Measurements from ENCODE around the gene ITGA5.
"Not testable (repeated sequence)": the region's sequence is repeated elsewhere in the genome, so short reads cannot be mapped to it uniquely, and the experiment has no call there.

Gene ITGA5

GRCh38 chr12:54368709-54369596 is 50.1 kb downstream of the ITGA5 start:
- peak; percentile 95 for DNase-seq

GRCh38 chr12:54368025-54368708 is 50.9 kb downstream of the ITGA5 start:
- no peak for DNase-seq

- no peak for DNase-seq
These were observed 54.7 kb downstream of the ITGA5 start, which contains the start of gene GPR84 for GRCh38 chr12:54364413-54364812. TSS of gene GPR84 (minus strand) at chr12:54364486. CDS start at chr12:54363851, 635 bp downstream.

DNA sequence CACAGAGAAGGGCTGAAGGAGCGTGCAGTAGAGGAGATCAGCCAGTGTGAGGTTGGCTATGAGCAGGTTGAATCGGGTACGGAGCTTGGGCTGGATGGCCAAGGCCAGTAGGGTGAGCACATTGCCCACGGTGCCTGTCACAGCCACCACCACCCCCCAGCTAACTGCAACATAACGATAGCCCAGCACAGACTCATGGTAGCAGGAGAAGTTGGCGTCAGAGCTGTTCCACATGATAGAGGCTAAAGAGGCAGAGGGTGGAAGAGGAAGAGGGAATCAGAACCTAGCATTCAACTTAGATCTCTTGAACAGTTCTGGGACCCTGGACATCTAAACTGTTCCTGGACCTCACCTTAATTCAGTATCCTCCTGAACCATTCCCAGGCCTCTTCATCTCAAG is 55.4 kb downstream of the ITGA5 start:
- DNase-seq = no peak

- DNase-seq = no peak
These were observed 56.0 kb downstream of the ITGA5 start for GRCh38 chr12:54363047-54363446.

DNA sequence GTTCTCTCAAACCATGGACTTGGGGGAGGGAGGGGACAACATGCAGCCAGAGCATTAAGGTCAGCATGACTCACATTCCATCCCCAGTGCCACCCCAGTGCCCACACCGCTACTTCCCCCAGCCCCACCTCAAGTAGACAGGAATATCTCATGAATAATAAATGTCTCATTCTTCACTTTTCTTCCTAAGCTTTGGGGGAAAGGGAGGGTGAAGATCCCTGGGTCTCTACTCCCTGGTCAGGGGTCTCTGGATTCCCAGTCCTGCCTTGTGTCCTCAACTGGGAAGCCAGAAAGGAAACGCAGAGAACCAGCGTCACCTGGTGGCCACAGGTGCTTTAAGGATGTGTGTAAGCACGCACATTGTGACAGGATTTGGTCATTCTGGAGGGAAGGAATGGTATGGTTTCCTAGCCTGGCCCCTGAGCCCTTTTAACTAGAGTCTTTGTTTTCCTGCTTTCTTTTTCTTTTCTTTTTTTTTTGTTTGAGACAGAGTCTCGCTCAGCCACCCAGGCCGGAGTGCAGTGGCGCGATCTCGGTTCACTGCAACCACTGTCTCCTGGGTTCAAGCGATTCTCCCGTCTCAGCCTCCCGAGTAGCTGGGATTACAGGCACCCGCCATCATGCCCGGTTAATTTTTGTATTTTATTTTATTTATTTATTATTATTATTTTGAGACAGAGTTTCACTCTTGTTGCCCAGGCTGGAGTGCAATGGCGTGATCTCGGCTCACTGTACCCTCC is 58.2 kb downstream of the ITGA5 start:
- peak; percentile 83 for DNase-seq

GRCh38 chr12:54359762-54360351 is 59.2 kb downstream of the ITGA5 start:
- no peak for DNase-seq

DNA sequence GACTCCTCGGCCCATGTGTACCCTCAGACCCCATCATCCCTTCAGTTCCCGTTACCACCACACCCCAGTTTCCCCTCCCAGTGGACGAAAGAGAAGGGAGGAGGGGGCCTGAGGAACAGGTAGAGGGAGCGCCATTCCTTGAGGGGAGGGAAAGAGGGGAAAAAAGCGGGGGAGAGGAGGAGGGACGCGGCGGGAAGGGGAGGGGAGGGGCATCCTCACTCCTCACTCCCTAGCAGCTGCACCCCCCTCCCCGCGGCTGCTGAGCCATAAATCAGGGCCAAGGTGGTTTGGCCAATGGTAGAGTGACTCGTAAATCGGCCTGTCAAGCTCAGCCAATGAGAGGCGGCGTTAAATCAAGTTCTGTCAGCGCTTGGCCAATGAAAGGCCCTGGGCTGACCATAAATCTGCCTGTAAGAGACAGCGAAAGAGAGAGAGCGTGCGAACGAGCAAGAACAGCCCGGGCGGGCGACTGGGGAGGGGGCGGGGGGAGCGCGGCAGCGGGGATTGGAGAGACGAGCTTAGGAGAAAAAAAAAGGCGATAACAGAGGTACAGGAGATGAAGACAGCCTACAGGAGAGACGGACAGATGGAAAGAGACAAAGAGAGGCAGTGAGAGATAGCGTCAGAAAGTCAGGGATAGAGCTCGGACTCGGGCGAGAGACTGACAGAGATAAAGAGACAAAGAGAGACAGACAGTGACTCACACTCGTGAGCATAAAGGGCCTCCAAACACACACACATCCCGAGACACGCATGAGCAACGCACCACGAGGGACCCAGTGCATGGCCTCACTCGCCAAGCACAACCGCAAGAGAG is 59.9 kb downstream of the ITGA5 start:
- DNase-seq = peak; percentile 97

DNA sequence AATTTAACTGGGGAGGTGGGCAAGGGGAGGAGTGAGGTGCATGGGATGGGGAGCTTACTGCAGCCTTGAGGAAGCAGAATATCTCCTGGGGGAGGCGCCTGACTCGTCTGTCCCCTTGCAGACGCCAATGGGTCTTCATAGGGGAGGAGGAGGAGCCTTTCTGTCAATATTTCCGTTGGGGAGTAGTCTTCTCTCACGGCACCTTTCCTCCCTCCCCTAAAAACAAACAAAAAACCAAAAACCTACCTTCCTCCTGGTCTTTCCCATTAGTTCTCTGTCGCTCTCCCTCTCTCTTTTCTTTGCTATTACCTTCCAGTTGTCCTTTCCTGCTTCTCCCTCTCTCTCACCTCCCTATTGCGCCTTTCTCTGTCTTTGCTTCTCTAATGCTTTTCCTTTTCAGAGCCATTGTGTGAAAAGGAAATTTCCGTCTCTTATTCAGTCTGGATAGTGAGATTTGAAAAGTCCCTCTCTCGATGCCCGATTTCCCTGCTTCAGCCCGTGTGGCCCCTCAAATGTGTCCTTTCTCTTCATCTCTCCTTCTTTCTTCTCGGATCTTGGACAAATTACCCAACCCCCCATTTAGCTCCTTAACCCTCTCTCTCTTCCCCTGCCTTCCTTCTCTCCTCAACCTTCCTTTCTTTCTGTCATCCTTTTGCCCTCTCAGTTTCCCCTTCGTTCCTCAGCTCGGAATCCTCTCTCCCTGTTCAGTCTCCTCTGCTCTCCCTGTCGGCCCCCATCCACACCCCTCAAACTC is 60.7 kb downstream of the ITGA5 start:
- DNase-seq = peak; percentile 81

DNA sequence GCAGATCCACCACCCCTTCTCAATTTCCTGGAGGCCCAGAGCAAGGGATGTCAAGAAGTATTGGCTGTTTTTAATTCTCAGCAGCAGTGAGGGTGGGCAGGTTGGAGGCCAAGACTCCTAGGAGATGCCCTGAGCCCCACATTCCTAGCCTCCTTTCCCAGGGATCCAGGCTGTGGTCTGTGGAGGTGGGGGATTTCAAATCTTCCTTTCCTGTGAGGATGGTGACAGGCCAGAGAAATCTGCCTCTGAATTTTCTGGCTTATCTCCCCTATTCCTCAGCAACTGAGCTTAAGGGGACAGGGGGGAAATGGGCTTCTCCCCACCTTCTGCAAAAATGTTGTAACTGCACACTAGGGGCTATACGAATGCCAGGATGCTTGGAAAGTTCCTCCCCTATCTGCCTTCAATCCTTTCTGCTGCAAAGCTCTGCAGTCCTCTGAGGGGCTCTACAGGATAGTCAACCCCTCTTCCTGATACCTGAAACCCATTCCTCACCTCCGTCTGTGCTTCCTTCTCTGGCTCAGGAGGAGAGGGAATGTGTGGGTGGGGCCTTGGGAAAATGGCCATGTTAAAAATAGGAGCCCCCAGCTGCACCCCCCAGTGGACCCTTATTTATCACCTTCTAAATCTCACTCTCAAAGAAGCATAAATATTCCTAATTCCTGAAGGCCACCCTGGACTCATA is 61.4 kb downstream of the ITGA5 start:
- no peak for DNase-seq

DNA sequence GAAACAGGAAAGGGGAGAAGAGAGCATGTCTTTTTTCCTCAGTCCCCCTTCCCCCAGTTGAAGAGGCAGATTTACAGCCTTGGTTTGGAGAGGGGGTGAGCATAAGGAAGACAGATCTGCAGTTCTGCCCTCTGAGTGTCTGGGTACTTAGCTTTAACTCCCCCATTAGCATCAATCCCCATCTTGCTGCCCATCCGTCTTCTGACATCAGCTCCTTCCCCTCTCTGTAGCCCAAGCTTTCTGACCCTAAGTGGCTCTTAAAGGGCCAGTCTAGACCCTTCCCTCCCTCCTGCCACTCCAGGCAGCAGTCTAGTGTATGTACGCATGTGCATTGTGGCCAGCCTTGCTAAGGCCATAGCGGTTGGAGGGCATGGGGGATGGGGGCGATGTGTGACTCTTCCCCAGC is 62.1 kb downstream of the ITGA5 start:
- DNase-seq = no peak

- no peak for DNase-seq
These were observed 62.8 kb downstream of the ITGA5 start for GRCh38 chr12:54356228-54356627.

DNA sequence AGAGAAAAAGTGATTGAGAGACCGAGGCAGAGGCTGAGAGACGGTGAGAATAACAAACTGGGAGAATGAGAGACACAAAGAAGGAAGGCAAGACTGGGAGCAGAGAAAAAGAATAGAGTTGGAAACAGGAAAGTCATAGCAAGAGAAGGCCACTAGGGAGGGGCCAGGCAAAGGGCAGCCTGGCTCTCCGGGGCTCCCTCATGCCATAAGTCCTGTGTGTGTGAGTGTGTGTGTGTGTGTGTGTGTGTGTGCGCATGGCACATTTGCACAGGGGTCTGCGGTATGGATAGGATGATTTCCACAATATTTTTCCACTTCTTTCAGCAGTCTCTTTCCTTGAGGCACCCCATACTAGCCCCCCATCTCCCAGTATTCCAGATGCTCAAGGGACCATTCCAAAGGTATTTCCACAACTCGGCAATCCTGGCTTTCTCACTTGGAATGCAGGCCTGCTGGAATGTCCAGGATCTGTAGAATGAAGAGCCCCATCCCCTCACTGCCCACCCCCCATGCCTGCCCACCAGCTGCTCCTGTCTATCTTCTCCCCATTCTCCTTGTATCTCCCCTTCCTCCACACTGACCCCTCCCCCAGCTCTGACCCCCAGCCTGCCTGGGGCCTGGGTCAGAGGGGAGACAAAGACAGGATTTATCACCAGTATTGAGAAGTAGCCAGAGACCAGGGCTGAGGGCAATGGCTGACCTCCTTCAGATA is 63.8 kb downstream of the ITGA5 start:
- DNase-seq = no peak

DNA sequence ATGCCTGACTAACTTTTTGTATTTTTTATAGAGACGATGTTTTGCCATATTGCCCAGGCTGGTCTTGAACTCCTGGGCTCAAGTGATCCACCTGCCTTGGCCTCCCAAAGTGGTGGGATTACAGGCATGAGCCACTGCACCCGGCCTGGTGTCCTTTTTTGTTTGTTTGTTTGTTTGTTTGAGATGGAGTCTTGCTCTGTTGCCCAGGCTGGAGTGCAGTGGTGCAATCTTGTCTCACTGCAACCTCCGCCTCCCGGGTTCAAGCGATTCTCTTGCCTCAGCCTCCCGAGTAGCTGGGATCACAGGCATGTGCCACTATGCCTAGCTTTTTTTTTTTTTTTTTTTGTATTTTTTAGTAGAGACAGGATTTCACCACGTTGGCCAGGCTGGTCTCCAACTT is 64.8 kb downstream of the ITGA5 start:
- DNase-seq = not testable (repeated sequence)

- no peak for DNase-seq
These were observed 65.9 kb downstream of the ITGA5 start for GRCh38 chr12:54352891-54353874.

GRCh38 chr12:54352022-54352531 is 67.0 kb downstream of the ITGA5 start:
- DNase-seq = peak; percentile 70

- no peak for DNase-seq
These were observed 67.7 kb downstream of the ITGA5 start for GRCh38 chr12:54351341-54351740.

- DNase-seq = no peak
These were observed 68.3 kb downstream of the ITGA5 start for GRCh38 chr12:54350743-54351142.

- DNase-seq = no peak
These were observed 69.4 kb downstream of the ITGA5 start for GRCh38 chr12:54349679-54350078.
